GM10266 (cell line): ENCODE data around the gene ANKRD13D.

ENCODE experiments used
- DNase-seq: peaks from one replicate; pipeline ENCODE4 v3.0.0; 2012; ENCODE audit errors: extremely low spot score
- CTCF ChIP-seq: IDR thresholded peaks from 2 replicates; pipeline ENCODE4 v1.5.1; 2012; ENCODE audit warnings: mild to moderate bottlenecking, low read depth; ENCODE audit not compliant: control insufficient read depth, insufficient read depth; ENCODE audit errors: missing control alignments

The ANKRD13D gene

DNA sequence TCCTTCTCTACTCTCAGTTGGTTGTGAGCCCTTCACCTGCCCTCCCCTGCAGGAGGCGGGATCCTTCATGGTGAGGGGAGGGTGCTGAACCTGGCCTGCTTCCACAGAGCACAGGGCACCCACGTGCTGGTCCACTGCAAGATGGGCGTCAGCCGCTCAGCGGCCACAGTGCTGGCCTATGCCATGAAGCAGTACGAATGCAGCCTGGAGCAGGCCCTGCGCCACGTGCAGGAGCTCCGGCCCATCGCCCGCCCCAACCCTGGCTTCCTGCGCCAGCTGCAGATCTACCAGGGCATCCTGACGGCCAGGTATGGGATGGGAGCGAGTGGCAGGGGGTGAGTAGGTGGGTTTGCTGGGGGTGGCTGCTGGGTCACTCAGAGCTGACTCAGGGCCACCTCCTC, 20.6 kb downstream of the ANKRD13D start:
- TF ChIP-seq CTCF = no peak
- DNase-seq = no peak

- TF ChIP-seq CTCF = no peak
- DNase-seq = no peak
Measured at GRCh38 chr11:67310246-67311050, 21.3 kb downstream of the ANKRD13D start.

DNA sequence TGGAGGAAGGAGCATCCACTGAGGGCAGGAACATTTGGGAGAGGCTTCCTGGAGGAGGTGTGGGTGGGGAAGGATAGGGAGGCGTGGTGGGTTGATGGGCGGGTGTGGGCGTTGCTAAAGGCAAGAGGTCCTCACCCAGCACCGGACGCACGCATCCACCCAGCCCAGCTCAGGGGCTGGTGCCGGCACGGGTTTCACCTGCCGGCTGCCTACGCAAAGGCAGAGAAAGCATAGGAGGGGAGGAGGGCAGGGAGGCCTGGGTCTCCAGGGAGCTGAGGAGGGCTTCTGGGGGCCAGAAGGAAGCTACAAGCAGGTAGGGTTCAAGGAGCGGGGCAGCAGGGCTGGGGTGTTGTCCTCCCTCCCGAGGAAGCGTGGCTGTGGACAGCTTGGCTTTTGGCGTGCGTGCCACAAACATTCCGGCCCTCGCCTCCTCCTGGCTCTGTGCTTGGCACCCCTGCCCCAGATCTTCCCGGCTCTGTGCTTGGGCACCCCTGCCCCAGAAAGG, 22.0 kb downstream of the ANKRD13D start:
- no peak for TF ChIP-seq CTCF
- DNase-seq = no peak

DNA sequence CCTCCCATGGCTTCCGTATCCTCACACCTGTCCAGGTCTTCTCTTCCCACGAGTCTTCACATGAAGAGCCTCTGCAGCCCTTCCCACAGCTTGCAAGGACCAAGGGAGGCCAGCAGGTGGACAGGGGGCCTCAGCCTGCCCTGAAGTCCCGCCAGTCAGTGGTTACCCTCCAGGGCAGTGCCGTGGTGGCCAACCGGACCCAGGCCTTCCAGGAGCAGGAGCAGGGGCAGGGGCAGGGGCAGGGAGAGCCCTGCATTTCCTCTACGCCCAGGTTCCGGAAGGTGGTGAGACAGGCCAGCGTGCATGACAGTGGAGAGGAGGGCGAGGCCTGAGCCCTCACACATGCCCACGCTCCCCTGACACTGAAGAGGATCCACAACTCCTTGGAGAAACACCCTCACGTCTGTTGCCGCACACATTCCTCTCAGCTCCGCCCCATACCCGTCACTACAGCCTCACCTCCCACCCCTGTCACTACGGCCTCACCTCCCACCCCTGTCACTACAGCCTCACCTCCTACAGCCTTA, 22.5 kb downstream of the ANKRD13D start:
- no peak for DNase-seq
- no peak for TF ChIP-seq CTCF

- DNase-seq = no peak
- no peak for TF ChIP-seq CTCF
Measured at GRCh38 chr11:67312187-67313021, 23.3 kb downstream of the ANKRD13D start.

DNA sequence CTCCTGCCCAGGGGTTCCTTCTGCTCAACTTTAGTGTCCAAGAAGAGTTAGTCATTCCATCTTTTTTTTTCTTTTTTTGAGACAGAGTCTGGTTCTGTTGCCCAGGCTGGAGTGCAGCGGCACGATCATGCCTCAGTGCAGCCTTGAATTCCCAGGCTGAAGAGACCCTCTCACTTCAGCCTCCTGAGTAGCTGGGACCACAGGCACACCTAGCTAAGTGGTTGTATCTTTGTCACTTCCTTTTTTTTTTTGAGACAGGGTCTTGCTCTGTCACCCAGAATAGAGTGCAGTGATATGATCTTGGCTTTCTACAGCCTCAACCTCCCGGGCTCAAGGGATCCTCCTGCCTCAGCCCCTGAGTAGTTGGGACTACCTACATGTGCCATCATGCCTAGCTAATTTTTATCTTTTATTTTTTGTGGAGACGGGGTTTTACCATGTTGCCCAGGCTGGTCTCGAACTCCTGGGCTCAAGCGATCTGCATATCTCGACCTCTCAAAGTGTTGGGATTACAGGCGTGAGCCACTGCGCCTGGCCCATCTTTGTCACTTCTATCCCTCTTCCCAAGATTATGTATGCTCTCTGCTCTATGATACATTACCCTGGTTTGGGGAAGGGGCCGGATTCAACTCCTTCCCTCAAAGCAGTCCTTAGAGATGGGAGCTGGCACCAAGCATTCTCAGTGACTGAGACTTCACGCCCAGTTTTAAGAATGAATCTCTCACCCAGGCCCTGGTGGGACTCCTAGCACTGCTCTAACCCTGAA, 24.2 kb downstream of the ANKRD13D start:
- no peak for DNase-seq
- TF ChIP-seq CTCF = no peak
